HUES48 (cell line): ENCODE results near the gene CXADR.

ENCODE experiments used
- H3K27ac ChIP-seq: one replicate; pipeline ENCODE4 v1.7.0; 2013; ENCODE audit warnings: low read depth, low read length, inconsistent platforms
- H3K27me3 ChIP-seq: 2 replicates; pipeline ENCODE4 v1.6.1; 2013; ENCODE audit warnings: mild to moderate bottlenecking, low read length; ENCODE audit not compliant: control insufficient read depth, insufficient read depth
- H3K36me3 ChIP-seq: 2 replicates; pipeline ENCODE4 v1.6.1; 2013; ENCODE audit warnings: low read length; ENCODE audit not compliant: control insufficient read depth, insufficient read depth
- H3K4me1 ChIP-seq: 2 replicates; pipeline ENCODE4 v1.6.1; 2013; ENCODE audit warnings: mild to moderate bottlenecking, low read length; ENCODE audit not compliant: control insufficient read depth, insufficient read depth
- H3K4me3 ChIP-seq: 2 replicates; pipeline ENCODE4 v1.5.1; 2013; ENCODE audit warnings: mild to moderate bottlenecking, low read depth, low read length
- H3K9ac ChIP-seq: 2 replicates; pipeline ENCODE4 v1.6.1; 2013; ENCODE audit warnings: mild to moderate bottlenecking, low read depth, low read length, moderate library complexity
- H3K9me3 ChIP-seq: 2 replicates; pipeline ENCODE4 v1.6.1; 2013; ENCODE audit warnings: low read length; ENCODE audit not compliant: control insufficient read depth, insufficient read depth

CXADR gene

GRCh38 chr21:17640821-17641220 is 128.0 kb downstream of the CXADR start:
- Histone ChIP-seq H3K4me3 (no peak overlapping the region), H3K36me3 (no peaks in the 10 kb centered on the region), H3K9ac (no peak overlapping the region), H3K9me3 (peaks cover 3% of the 10 kb centered on the region; the same call in 1 of the 2 replicates), H3K27me3 (no peaks in the 10 kb centered on the region), H3K4me1 (no peaks in the 10 kb centered on the region), H3K27ac (no peak overlapping the region)
